ENCODE measurements around the gene GINS1. TPM values are rescaled to one million over a fixed set of nuclear protein-coding genes. Genes with fewer than 3 reads are reported as not detected.

Gene GINS1
- total RNA-seq, 1 donor from 2014 or later = 3.4 TPM

DNA sequence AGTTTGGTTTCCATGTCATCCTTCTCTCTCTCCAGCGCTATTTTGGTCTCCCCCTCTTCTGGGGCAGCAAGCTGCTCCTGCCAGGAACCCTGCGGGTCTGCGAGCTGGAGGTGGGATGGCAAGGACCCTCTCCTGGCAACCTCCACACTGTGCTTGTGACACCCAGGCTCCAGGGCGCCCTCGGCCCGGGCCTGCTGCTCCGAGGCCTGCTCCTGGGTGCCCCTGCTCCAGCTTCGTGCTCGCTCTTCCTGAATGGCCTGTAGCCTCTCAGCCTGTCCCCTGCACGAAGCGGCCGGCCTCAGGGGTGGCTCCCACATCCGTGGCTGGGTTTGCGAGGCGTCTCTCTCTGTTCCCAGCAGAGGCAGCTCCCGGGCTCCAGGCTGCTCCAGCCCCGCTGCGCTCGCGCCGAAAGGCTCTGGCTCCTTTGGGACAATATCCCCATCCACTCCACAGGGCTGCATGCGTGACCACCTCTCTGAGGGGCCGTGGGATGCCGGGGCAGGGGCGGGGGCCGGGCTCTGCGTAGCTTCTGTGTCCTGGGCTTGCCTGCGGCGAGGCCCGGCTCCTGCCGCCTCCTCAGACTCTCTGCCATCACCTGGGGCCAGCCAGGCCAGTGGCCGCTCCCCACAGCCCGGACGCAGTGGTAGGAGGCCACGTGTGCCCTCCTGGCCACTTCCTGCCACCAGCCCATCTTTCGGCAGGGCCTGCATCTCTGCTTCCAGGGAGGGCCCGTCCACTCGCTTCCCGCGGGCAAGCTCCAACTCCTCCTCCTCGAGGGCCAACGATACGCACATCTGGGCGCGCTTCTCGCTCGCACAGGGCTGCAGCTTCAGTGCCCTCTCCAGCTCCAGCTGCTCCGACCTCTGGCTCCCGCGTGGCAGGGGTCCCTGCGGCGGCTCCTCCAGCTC lies 68.9 kb downstream of the GINS1 start:
- DNase-seq (ENCODE audit: low read depth in 2 of 2) = no peak

- DNase-seq (ENCODE audit: low read depth in 2 of 2) = no peak
These were observed 69.8 kb downstream of the GINS1 start for GRCh38 chr20:25477014-25477882.

- no peak for DNase-seq (ENCODE audit: low read depth in 2 of 2)
These were observed 71.6 kb downstream of the GINS1 start for GRCh38 chr20:25478889-25479568.

DNA sequence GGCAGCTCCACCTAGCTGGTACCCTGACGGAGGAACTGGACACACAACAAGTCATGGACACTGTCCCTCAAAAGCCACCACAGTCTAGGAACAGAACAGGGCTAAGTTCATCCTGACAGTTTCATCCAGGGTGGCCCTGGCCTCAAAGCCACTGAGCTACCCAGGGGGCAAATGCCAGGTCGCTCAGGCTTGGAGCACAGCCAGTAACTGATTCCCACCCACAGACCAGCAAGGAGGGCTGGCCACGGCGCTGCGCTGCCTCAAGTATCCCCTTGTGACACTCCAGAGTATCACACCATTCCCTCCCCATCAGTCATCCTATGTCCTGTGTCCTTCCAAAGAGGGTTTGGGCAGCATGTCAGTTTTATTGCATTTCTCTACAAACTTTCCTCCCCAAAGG lies 72.2 kb downstream of the GINS1 start:
- DNase-seq (ENCODE audit: low read depth in 2 of 2) = no peak

GRCh38 chr20:25480156-25480555 lies 72.7 kb downstream of the GINS1 start:
- DNase-seq (ENCODE audit: low read depth in 2 of 2) = no peak

DNA sequence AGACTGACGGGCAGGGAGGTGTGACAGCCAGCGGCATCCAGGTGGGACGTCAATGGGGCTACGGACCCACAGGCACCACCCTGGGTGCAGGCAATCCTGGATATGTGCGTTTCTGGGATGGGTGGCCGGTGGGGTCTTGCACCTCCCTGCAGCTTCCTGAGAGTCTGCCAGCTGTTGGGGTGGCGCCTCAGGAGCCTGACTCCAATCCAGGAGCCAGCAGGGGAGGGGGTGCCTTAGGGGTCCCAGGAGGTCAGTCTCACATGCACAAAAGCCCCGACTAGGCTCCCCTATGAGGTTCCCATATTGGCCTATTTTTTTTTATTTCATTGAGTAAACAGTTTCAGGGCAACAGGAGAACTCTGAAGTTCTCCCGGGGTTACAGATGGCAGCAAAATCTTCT lies 73.3 kb downstream of the GINS1 start:
- DNase-seq (ENCODE audit: low read depth in 2 of 2) = no peak

- DNase-seq (ENCODE audit: low read depth in 2 of 2) = no peak
These were observed 73.9 kb downstream of the GINS1 start for GRCh38 chr20:25481235-25481917.

DNA sequence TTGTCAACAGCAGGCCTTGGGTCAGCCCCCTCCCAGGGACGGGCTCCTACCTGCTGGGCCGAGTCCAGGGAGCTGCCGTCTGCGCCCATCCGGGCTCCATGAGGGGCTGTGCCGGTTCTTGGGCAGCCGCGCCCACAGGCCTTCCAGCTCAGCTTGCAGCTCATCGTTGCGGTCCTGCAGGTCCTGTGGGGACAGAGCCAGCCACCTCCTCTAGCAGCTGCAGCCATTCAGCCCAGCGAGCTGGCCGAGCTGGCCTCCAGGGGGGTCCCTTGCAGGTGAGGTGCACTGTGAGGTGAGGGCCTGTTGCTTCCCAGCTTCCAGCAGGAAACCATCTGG lies 74.4 kb downstream of the GINS1 start:
- no peak for DNase-seq (ENCODE audit: low read depth in 2 of 2)

- DNase-seq (ENCODE audit: low read depth in 2 of 2) = no peak
These were observed 76.1 kb downstream of the GINS1 start for GRCh38 chr20:25483431-25484132.

- no peak for DNase-seq (ENCODE audit: low read depth in 2 of 2)
These were observed 76.9 kb downstream of the GINS1 start for GRCh38 chr20:25484224-25484846.

DNA sequence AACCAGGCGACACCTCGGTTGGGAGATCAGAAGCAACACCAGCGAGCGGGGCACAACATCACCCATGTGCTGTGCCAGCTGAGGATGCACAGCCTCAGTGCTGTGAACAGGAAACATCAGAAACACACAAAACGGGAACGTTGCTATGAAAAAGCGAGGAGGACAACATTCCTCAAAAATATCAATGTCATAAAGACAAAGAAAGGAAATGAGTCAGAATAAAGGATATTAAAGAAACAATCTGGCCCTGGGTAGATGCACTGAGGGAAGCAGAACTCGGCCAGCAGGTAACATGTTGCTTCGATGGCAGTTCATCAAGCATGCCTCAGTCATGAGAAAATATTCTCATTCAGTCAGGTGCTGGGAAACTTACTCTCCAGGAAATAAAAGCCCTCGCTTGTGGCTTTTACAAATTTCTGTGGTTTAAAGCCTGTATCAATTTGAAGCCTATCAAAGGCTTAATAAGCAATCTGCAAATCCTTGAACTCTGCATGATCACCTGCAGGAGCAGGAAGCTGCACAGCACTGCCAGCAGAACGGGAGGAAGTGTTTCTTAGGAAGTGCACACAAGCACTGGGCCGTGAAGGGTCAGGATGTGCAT lies 77.5 kb downstream of the GINS1 start:
- DNase-seq (ENCODE audit: low read depth in 2 of 2) = peak; percentile 79 to 83

- no peak for DNase-seq (ENCODE audit: low read depth in 2 of 2)
These were observed 78.4 kb downstream of the GINS1 start for GRCh38 chr20:25485872-25486271.

DNA sequence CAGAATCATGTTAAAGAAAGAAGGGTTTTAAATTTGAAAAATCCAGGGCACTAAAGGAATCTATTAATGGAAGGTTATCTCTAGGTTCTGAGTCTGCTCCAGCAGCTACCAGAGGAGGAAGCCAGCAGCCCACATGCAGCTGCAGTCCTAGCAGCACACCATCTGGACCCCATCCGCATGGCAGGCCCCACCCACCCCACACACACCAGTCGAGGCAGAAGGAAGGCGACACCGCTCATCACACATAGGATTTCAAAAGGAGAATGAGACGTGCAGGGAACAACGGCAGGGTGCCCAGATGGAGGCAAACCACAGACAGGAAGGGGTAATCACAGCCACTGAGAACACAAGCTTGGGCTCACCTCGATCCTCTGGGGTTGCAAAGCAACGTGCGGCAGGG lies 78.9 kb downstream of the GINS1 start:
- no peak for DNase-seq (ENCODE audit: low read depth in 2 of 2)

- DNase-seq (ENCODE audit: low read depth in 2 of 2) = peak in 1 of 2 donors; percentile 85
These were observed 79.8 kb downstream of the GINS1 start for GRCh38 chr20:25487306-25487705.

- DNase-seq (ENCODE audit: low read depth in 2 of 2) = no peak
These were observed 80.5 kb downstream of the GINS1 start for GRCh38 chr20:25487975-25488374.

- DNase-seq (ENCODE audit: low read depth in 2 of 2) = no peak
These were observed 81.9 kb downstream of the GINS1 start for GRCh38 chr20:25489221-25489871.

- no peak for DNase-seq (ENCODE audit: low read depth in 2 of 2)
These were observed 83.4 kb downstream of the GINS1 start for GRCh38 chr20:25490656-25491445.

GRCh38 chr20:25491446-25492038 lies 84.1 kb downstream of the GINS1 start:
- DNase-seq (ENCODE audit: low read depth in 2 of 2) = no peak
